GM12878 (cell line): ENCODE results near the gene ZNF169. TPM values are rescaled to one million over a fixed set of nuclear protein-coding genes. Genes with fewer than 3 reads are reported as not detected.

ENCODE experiments used
- ATAC-seq: fragments of 200-7000 bp; cut with Tn5 transposase; 3 replicates; pipeline ENCODE4 v1.9.1; 2020; ENCODE audit warnings: mild to moderate bottlenecking, moderate library complexity
- BruUV-seq: library from RNA; stranded (reverse); fragments of 400-500 nt; replicated peaks from 2 replicates; lab custom pipeline; 2021; lab: Mats Ljungman, UMichigan
- CTCF ChIA-PET: fragments of 300-600 bp; sonication (Branson Sonifier 250); formaldehyde crosslinking; extraction: SDS; loops from one replicate; lab custom pipeline; 2021; ENCODE audit warnings: inconsistent platforms; lab: Yijun Ruan, JAX
- POLR2A ChIA-PET: fragments of 350-600 bp; formaldehyde crosslinking; extraction: SDS; loops from one replicate; lab custom pipeline; 2021; ENCODE audit warnings: inconsistent platforms; lab: Charles Lee
- RAD21 ChIA-PET: fragments of 300-600 bp; sonication (Branson Sonifier 250); formaldehyde crosslinking; loops from one replicate; lab custom pipeline; 2023; ENCODE audit warnings: antibody characterized with exemption; ENCODE audit not compliant: unreplicated experiment; lab: Charles Lee
- SMC1A ChIA-PET: fragments of 300-600 bp; sonication (Branson Sonifier 250); formaldehyde crosslinking; loops from one replicate; lab custom pipeline; 2023; ENCODE audit not compliant: unreplicated experiment, uncharacterized antibody; lab: Charles Lee
- DNase-seq: peaks from one replicate; pipeline ENCODE4 v3.0.0-alpha.2; 2011; ENCODE audit warnings: low read depth, low spot score
- FAIRE-seq: peaks from 3 replicates; lab custom pipeline; 2011; peaks lifted over from hg19 to GRCh38; lab: Jason Lieb, UNC
- H2AFZ ChIP-seq: 2 replicates; pipeline ENCODE4 v1.6.0; 2011; ENCODE audit warnings: low read depth, low read length, control low read depth; ENCODE audit not compliant: control insufficient read depth
- H3K27ac ChIP-seq: 2 replicates; pipeline ENCODE4 v1.5.1; 2011; ENCODE audit warnings: control low read depth; ENCODE audit not compliant: control insufficient read depth, insufficient read depth
- H3K27me3 ChIP-seq, 2 experiments: replicated peaks in 1 of 2; 2 replicates each; pipeline versions ENCODE4 v1.6.0 to v1.6.1; 2011; ENCODE audit warnings: low read length in 1 of 2; ENCODE audit not compliant: control insufficient read depth in 2 of 2, insufficient read depth in 2 of 2
- H3K36me3 ChIP-seq, 2 experiments: 2 replicates each; pipeline ENCODE4 v1.5.1; 2011; ENCODE audit warnings: low read length in 1 of 2; ENCODE audit not compliant: control insufficient read depth in 2 of 2, insufficient read depth in 2 of 2
- H3K4me1 ChIP-seq: 2 replicates; pipeline ENCODE4 v1.6.1; 2011; ENCODE audit warnings: mild to moderate bottlenecking, low read length, moderate library complexity, mixed read lengths; ENCODE audit not compliant: control insufficient read depth, insufficient read depth
- H3K4me2 ChIP-seq: 2 replicates; pipeline ENCODE4 v1.6.0; 2011; ENCODE audit warnings: control low read depth; ENCODE audit not compliant: control insufficient read depth, insufficient read depth
- H3K4me3 ChIP-seq: fragments of 200-600 bp; sonication (generic); 2 replicates; pipeline ENCODE4 v1.5.1; 2016
- H3K79me2 ChIP-seq: 2 replicates; pipeline ENCODE4 v1.6.0; 2011; ENCODE audit warnings: low read length; ENCODE audit not compliant: control insufficient read depth, insufficient read depth
- H3K9ac ChIP-seq: 2 replicates; pipeline ENCODE4 v1.8.0; 2011; ENCODE audit warnings: low read length, control low read depth, mixed read lengths; ENCODE audit not compliant: control insufficient read depth, insufficient read depth
- H3K9me3 ChIP-seq: replicated peaks from 3 replicates; pipeline ENCODE4 v1.5.1; 2011; ENCODE audit warnings: mild to moderate bottlenecking, low read length; ENCODE audit not compliant: control insufficient read depth, insufficient read depth
- H4K20me1 ChIP-seq: 2 replicates; pipeline ENCODE4 v1.6.0; 2011; ENCODE audit not compliant: control insufficient read depth, insufficient read depth
- BCL3 ChIP-seq: IDR thresholded peaks from 2 replicates; pipeline ENCODE4 v1.6.1; 2011; ENCODE audit warnings: borderline replicate concordance, low read depth, mild to moderate bottlenecking, moderate library complexity, low read length; ENCODE audit not compliant: insufficient read depth, poor library complexity, severe bottlenecking
- BRCA1 ChIP-seq: IDR thresholded peaks from 2 replicates; pipeline ENCODE4 v1.6.1; 2011; ENCODE audit warnings: low read depth, low read length, improper control_type of control experiment
- CBX5 ChIP-seq: sonication (generic); IDR thresholded peaks from 2 replicates; pipeline ENCODE4 v1.6.1; 2016; ENCODE audit warnings: low read depth, moderate library complexity, mild to moderate bottlenecking, inconsistent platforms
- MTA2 ChIP-seq: fragments of 450-650 bp; IDR thresholded peaks from 2 replicates; pipeline ENCODE4 v1.6.1; 2016; ENCODE audit warnings: low read depth, mild to moderate bottlenecking, moderate library complexity
- RCOR1 ChIP-seq: conservative IDR thresholded peaks from 2 replicates; pipeline ENCODE4 v1.6.1; 2012; ENCODE audit warnings: low read depth, low read length, improper control_type of control experiment
- SREBF1 ChIP-seq: IDR thresholded peaks from 2 replicates; pipeline ENCODE4 v1.6.1; 2012; ENCODE audit warnings: mild to moderate bottlenecking, low read length
- USF1 ChIP-seq: IDR thresholded peaks from 2 replicates; pipeline ENCODE4 v1.6.1; 2011; ENCODE audit warnings: borderline replicate concordance, low read depth, mild to moderate bottlenecking, moderate library complexity, mixed read lengths, low read length; ENCODE audit not compliant: insufficient read depth; ENCODE audit errors: extremely low read length
- WGBS: methylation state at CpG from one replicate; pipeline ENCODE4 v1.1.6; 2016; ENCODE audit warnings: low lambda C conversion rate; ENCODE audit not compliant: insufficient replicate concordance, insufficient coverage; ENCODE audit errors: missing lambda C conversion rate; 5-methylcytosine and 5-hydroxymethylcytosine counted together
- in situ Hi-C: fragments of 300-500 bp; cut with MboI; formaldehyde crosslinking; loops from 9 replicates; pipeline ENCODE4 v1.14.3; 2018; ENCODE audit warnings: mixed read lengths
- intact Hi-C: fragments of 100-400 bp; cut with micrococcal nuclease; formaldehyde crosslinking; loops from one replicate; pipeline ENCODE4 v1.14.2; 2022; ENCODE audit not compliant: unreplicated experiment
- polyA plus RNA-seq, 11 experiments: library from polyadenylated mRNA; depleted of rRNA in 4 of 11; unstranded in 6 of 11; stranded (reverse) in 5 of 11; fragments of >200 nt; fragmentation: Nextera tagmentation in 4 of 11; fragmentation: Illumina TruSeq in 1 of 11; extraction: Ambion mirVana in 4 of 11; extraction: Trizol in 1 of 11; gene quantifications; 1 replicate in 1 of 11; 2 replicates in 10 of 11; pipeline versions ENCODE4 v1.2.1 to v1.2.3, GENCODE V29; 2011 to 2016; ENCODE audit warnings: inconsistent platforms in 2 of 11, missing spikeins in 2 of 11, low read depth in 1 of 11
- total RNA-seq, 4 experiments: library from RNA; depleted of rRNA in 3 of 4; stranded (reverse); fragments of >200 nt in 3 of 4; fragmentation: Illumina TruSeq in 1 of 4; extraction: Trizol in 1 of 4; gene quantifications; 2 replicates each; pipeline versions ENCODE4 v1.2.1 to v1.2.3, GENCODE V29; 2013 to 2021

ZNF169 gene
- total and polyA plus RNA-seq, 10 of the 15 experiments (the other 5 are each of a cell fraction or from before 2014, with no cell fraction given), result 2.2 to 15.7 (median 5.8) TPM

GRCh38 chr9:94269264-94269663, 10.2 kb downstream of the ZNF169 start:
- peaks cover 6% of the 10 kb centered on the region; the same call in 1 of the 2 replicates for H3K79me2 ChIP-seq
- no peak for FAIRE-seq
- no TSS peak for BruUV-seq

More at GRCh38 chr9:94269264-94269663, 10.2 kb downstream of the ZNF169 start:
- Histone ChIP-seq H3K36me3 (0 out of 4 replicates have a peak, but pooled peaks cover 0 to 1% of the 10 kb centered on the region in 2 experiments), H3K4me2 (no peak overlapping the region), H3K27me3 (no peaks in the 10 kb centered on the region), H4K20me1 (no peaks in the 10 kb centered on the region), H3K27ac (no peak overlapping the region), H2AFZ (no peak overlapping the region), H3K4me1 (no peaks in the 10 kb centered on the region), H3K4me3 (no peak overlapping the region), H3K9me3 (no peaks in the 10 kb centered on the region), H3K9ac (no peak overlapping the region)
- intact Hi-C loops, result no loop called here
- peak; percentile 31; the same call in 2 of the 3 replicates for ATAC-seq
- TF ChIP-seq RCOR1 (no peak), CBX5 (no peak), BCL3 (no peak), MTA2 (no peak), BRCA1 (no peak), USF1 (no peak), SREBF1 (no peak)
- 100% methylated on average over 7 of the region's 8 CpGs for WGBS
- RAD21 ChIA-PET, result no interaction called here
- in situ Hi-C loops, result no loop called here
- CTCF ChIA-PET, result interaction anchor here (0.7 kb wide), 1 partner anchor 1071 kb away, joined by 3 read pairs; no protein-coding TSS in a partner anchor
- no peak for DNase-seq
- POLR2A ChIA-PET, result no interaction called here
- SMC1A ChIA-PET, result no interaction called here
